ENCODE data around the gene BMP7. TPM values are rescaled to one million over a fixed set of nuclear protein-coding genes. Genes with fewer than 3 reads are reported as not detected.

Gene BMP7
- total RNA-seq, 4 donors from 2014 or later, result under 0.01 to 13.3 (median 0.36) TPM

- H3K4me3 ChIP-seq, result no peak overlapping the region
- H3K4me1 ChIP-seq, result no peaks in the 10 kb centered on the region
- DNase-seq, result no peak
- no peak for TF ChIP-seq POLR2A (IDR thresholded peaks at IDR 0.05)
- TF ChIP-seq CTCF (IDR thresholded peaks at IDR 0.05), result no peak
- H3K27ac ChIP-seq, result no peak overlapping the region
- no peaks in the 10 kb centered on the region for H3K9me3 ChIP-seq
- no peaks in the 10 kb centered on the region for H3K27me3 ChIP-seq
- intact Hi-C loops (cut with DNase I; ENCODE audit: low total_unique reads), result no loop called here
- no peaks in the 10 kb centered on the region for H3K36me3 ChIP-seq
These were observed 11.1 kb upstream of the BMP7 start for GRCh38 chr20:57277398-57278105.

- H3K36me3 ChIP-seq, result no peaks in the 10 kb centered on the region
- intact Hi-C loops (cut with DNase I; ENCODE audit: low total_unique reads), result no loop called here
- DNase-seq, result no peak
These were observed 9.8 kb upstream of the BMP7 start for GRCh38 chr20:57276221-57276620.

GRCh38 chr20:57275813-57276212 lies 9.4 kb upstream of the BMP7 start:
- TF ChIP-seq POLR2A (IDR thresholded peaks at IDR 0.05) (no peak), CTCF (IDR thresholded peaks at IDR 0.05) (no peak)
- DNase-seq, result no peak
- H3K27ac ChIP-seq, result no peak overlapping the region
- H3K4me3 ChIP-seq, result no peak overlapping the region
- H3K9me3 ChIP-seq, result no peaks in the 10 kb centered on the region
- no peaks in the 10 kb centered on the region for H3K36me3 ChIP-seq
- no peaks in the 10 kb centered on the region for H3K27me3 ChIP-seq
- intact Hi-C loops (cut with DNase I; ENCODE audit: low total_unique reads), result no loop called here
- no peaks in the 10 kb centered on the region for H3K4me1 ChIP-seq

More at GRCh38 chr20:57276221-57276620, 9.8 kb upstream of the BMP7 start:
- H3K4me3 ChIP-seq, result no peak overlapping the region
- H3K9me3 ChIP-seq, result no peaks in the 10 kb centered on the region
- H3K27ac ChIP-seq, result no peak overlapping the region
- no peaks in the 10 kb centered on the region for H3K4me1 ChIP-seq
- no peaks in the 10 kb centered on the region for H3K27me3 ChIP-seq
- TF ChIP-seq POLR2A (IDR thresholded peaks at IDR 0.05) (no peak), CTCF (IDR thresholded peaks at IDR 0.05) (no peak)

GRCh38 chr20:57275334-57275733 lies 8.9 kb upstream of the BMP7 start:
- TF ChIP-seq CTCF (IDR thresholded peaks at IDR 0.05) (no peak), POLR2A (IDR thresholded peaks at IDR 0.05) (no peak)
- Histone ChIP-seq H3K9me3 (no peaks in the 10 kb centered on the region), H3K4me3 (no peak overlapping the region), H3K4me1 (no peaks in the 10 kb centered on the region), H3K27ac (no peak overlapping the region), H3K27me3 (no peaks in the 10 kb centered on the region), H3K36me3 (no peaks in the 10 kb centered on the region)
- no peak for DNase-seq
- intact Hi-C loops (cut with DNase I; ENCODE audit: low total_unique reads), result no loop called here

- intact Hi-C loops (cut with DNase I; ENCODE audit: low total_unique reads), result no loop called here
- TF ChIP-seq CTCF (IDR thresholded peaks at IDR 0.05), result no peak
- TF ChIP-seq POLR2A (IDR thresholded peaks at IDR 0.05), result no peak
- no peaks in the 10 kb centered on the region for H3K36me3 ChIP-seq
These were observed 8.4 kb upstream of the BMP7 start for GRCh38 chr20:57274846-57275245.

More at GRCh38 chr20:57274846-57275245, 8.4 kb upstream of the BMP7 start:
- Histone ChIP-seq H3K27me3 (no peaks in the 10 kb centered on the region), H3K9me3 (no peaks in the 10 kb centered on the region), H3K4me1 (no peaks in the 10 kb centered on the region), H3K4me3 (no peak overlapping the region), H3K27ac (no peak overlapping the region)
- no peak for DNase-seq

Data from uterus (tissue), 4 donors.